Gastrocnemius medialis (tissue), 4 donors: ENCODE results near the gene EPB41L4A. TPM values are rescaled to one million over a fixed set of nuclear protein-coding genes. Genes with fewer than 3 reads are reported as not detected.

Source experiments
- ATAC-seq, 2 donors: fragments of 150-250 bp; one replicate each; pipeline ENCODE4 v1.9.1; 2016
- DNase-seq, 2 donors: peaks; one replicate each; pipeline ENCODE4 v3.0.0-alpha.2; 2019
- H3K27ac ChIP-seq, 4 donors: fragments of 200-600 bp; sonication (generic); 1 replicate in 1 of 4; 2 replicates in 3 of 4; pipeline ENCODE4 v1.5.1; 2016 to 2018; ENCODE audit warnings: mild to moderate bottlenecking in 2 of 4, moderate library complexity in 1 of 4
- H3K27me3 ChIP-seq, 3 donors: fragments of 200-600 bp; sonication (generic) in 2 of 3; 1 replicate in 1 of 3; 2 replicates in 2 of 3; pipeline versions ENCODE4 v1.5.1 to v1.6.0; 2016 to 2019; ENCODE audit warnings: mild to moderate bottlenecking in 1 of 3, moderate library complexity in 1 of 3
- H3K36me3 ChIP-seq, 2 donors: fragments of 200-600 bp; sonication (generic) in 1 of 2; one replicate each; pipeline ENCODE4 v1.5.1; 2017 to 2018
- H3K4me1 ChIP-seq, 2 donors: fragments of 200-600 bp; sonication (generic) in 1 of 2; one replicate each; pipeline ENCODE4 v1.5.1; 2016 to 2017; ENCODE audit warnings: mild to moderate bottlenecking in 2 of 2
- H3K4me3 ChIP-seq, 4 donors: fragments of 200-600 bp; sonication (generic) in 3 of 4; 1 replicate in 1 of 4; 2 replicates in 3 of 4; pipeline ENCODE4 v1.5.1; 2016 to 2019; ENCODE audit warnings: mild to moderate bottlenecking in 2 of 4
- H3K9me3 ChIP-seq, 3 donors: fragments of 200-600 bp; sonication (generic) in 2 of 3; 1 replicate in 1 of 3; 2 replicates in 2 of 3; pipeline ENCODE4 v1.5.1; 2016 to 2019
- CTCF ChIP-seq, 5 experiments: fragments of 450-650 bp in 3 of 5; fragments of 200-600 bp in 2 of 5; sonication (generic) in 2 of 5; IDR thresholded peaks in 4 of 5; conservative IDR thresholded peaks in 1 of 5; 1 replicate in 4 of 5; 2 replicates in 1 of 5; pipeline ENCODE4 v1.5.1; 2016 to 2019; ENCODE audit warnings: antibody characterized with exemption in 5 of 5, mild to moderate bottlenecking in 3 of 5, moderate library complexity in 3 of 5
- POLR2A ChIP-seq, 2 donors: fragments of 450-650 bp; IDR thresholded peaks; one replicate each; pipeline ENCODE4 v1.6.1; 2017; ENCODE audit warnings: antibody characterized with exemption in 2 of 2, mild to moderate bottlenecking in 2 of 2, moderate library complexity in 2 of 2
- in situ Hi-C, 4 donors: fragments of 200-750 bp; cut with MboI; loops; one replicate each; pipeline versions ENCODE4 v1.15.0 to v1.8.0; 2017; ENCODE audit warnings: low sequenced_read_pairs in 4 of 4
- intact Hi-C: fragments of 100-400 bp; cut with DNase I; formaldehyde crosslinking; loops from one replicate; pipeline ENCODE4 v1.15.1; 2023; ENCODE audit warnings: low total_unique reads
- total RNA-seq, 4 donors: library from RNA; depleted of rRNA; stranded (reverse); fragments of >200 nt; gene quantifications; one replicate each; pipeline versions ENCODE4 v1.1.0 to v1.2.3, GENCODE V29; 2016

The EPB41L4A gene
- total RNA-seq, 4 donors from 2014 or later: 1.8 to 10.6 (median 3.8) TPM

- peaks cover 7% of the 10 kb centered on the region in 2 donors for H3K4me1 ChIP-seq
- no peaks in the 10 kb centered on the region for H3K27me3 ChIP-seq
- H3K9me3 ChIP-seq: no peaks in the 10 kb centered on the region
- DNase-seq: no peak
- in situ Hi-C loops: no loop called here
- ATAC-seq: no peak
- intact Hi-C loops: no loop called here
- no peaks in the 10 kb centered on the region for H3K36me3 ChIP-seq
- TF ChIP-seq POLR2A (IDR thresholded peaks at IDR 0.05) (no peak), CTCF (IDR thresholded peaks at IDR 0.05 in 4 of 5, conservative IDR thresholded peaks at IDR 0.05 in 1 of 5) (no peak)
- no peak overlapping the region for H3K27ac ChIP-seq
- no peak overlapping the region for H3K4me3 ChIP-seq
Measured at GRCh38 chr5:112232667-112233066, 186.4 kb downstream of the EPB41L4A start.

- Histone ChIP-seq H3K27ac (no peak overlapping the region), H3K27me3 (no peaks in the 10 kb centered on the region), H3K9me3 (no peaks in the 10 kb centered on the region), H3K36me3 (no peaks in the 10 kb centered on the region), H3K4me3 (no peak overlapping the region), H3K4me1 (peaks cover 7% of the 10 kb centered on the region in 2 donors)
- ATAC-seq: no peak
- intact Hi-C loops (no loop called here), in situ Hi-C loops (no loop called here)
- no peak for TF ChIP-seq CTCF (IDR thresholded peaks at IDR 0.05 in 4 of 5, conservative IDR thresholded peaks at IDR 0.05 in 1 of 5)
- TF ChIP-seq POLR2A (IDR thresholded peaks at IDR 0.05): no peak
- DNase-seq: no peak
Measured at GRCh38 chr5:112230606-112231005, 188.5 kb downstream of the EPB41L4A start.

GRCh38 chr5:112228667-112229066, 190.4 kb downstream of the EPB41L4A start:
- DNase-seq (peak in 1 of 2 donors; percentile 14), ATAC-seq (no peak)
- Histone ChIP-seq H3K9me3 (no peaks in the 10 kb centered on the region), H3K27me3 (no peaks in the 10 kb centered on the region), H3K4me1 (peaks cover 7% of the 10 kb centered on the region in 2 donors), H3K4me3 (no peak overlapping the region), H3K36me3 (no peaks in the 10 kb centered on the region), H3K27ac (no peak overlapping the region)
- intact Hi-C loops (no loop called here), in situ Hi-C loops (no loop called here)
- no peak for TF ChIP-seq POLR2A (IDR thresholded peaks at IDR 0.05)
- TF ChIP-seq CTCF (IDR thresholded peaks at IDR 0.05 in 4 of 5, conservative IDR thresholded peaks at IDR 0.05 in 1 of 5): no peak

GRCh38 chr5:112227911-112228631, 191.0 kb downstream of the EPB41L4A start:
- no peak overlapping the region for H3K4me3 ChIP-seq
- TF ChIP-seq CTCF (IDR thresholded peaks at IDR 0.05 in 4 of 5, conservative IDR thresholded peaks at IDR 0.05 in 1 of 5) (no peak), POLR2A (IDR thresholded peaks at IDR 0.05) (no peak)
- ATAC-seq: no peak

More at GRCh38 chr5:112227911-112228631, 191.0 kb downstream of the EPB41L4A start:
- intact Hi-C loops (no loop called here), in situ Hi-C loops (no loop called here)
- DNase-seq: no peak
- Histone ChIP-seq H3K36me3 (no peaks in the 10 kb centered on the region), H3K4me1 (peaks cover 7% of the 10 kb centered on the region in 2 donors), H3K27me3 (no peaks in the 10 kb centered on the region), H3K27ac (no peak overlapping the region), H3K9me3 (no peaks in the 10 kb centered on the region)
